ENCODE data around the gene MCEE. TPM values are rescaled to one million over a fixed set of nuclear protein-coding genes. Genes with fewer than 3 reads are reported as not detected.

Gene MCEE
- total and polyA plus RNA-seq, 2 donors (not counting 3 experiments of a cell fraction or from before 2014, with no cell fraction given): 4.0 to 9.9 TPM

DNA sequence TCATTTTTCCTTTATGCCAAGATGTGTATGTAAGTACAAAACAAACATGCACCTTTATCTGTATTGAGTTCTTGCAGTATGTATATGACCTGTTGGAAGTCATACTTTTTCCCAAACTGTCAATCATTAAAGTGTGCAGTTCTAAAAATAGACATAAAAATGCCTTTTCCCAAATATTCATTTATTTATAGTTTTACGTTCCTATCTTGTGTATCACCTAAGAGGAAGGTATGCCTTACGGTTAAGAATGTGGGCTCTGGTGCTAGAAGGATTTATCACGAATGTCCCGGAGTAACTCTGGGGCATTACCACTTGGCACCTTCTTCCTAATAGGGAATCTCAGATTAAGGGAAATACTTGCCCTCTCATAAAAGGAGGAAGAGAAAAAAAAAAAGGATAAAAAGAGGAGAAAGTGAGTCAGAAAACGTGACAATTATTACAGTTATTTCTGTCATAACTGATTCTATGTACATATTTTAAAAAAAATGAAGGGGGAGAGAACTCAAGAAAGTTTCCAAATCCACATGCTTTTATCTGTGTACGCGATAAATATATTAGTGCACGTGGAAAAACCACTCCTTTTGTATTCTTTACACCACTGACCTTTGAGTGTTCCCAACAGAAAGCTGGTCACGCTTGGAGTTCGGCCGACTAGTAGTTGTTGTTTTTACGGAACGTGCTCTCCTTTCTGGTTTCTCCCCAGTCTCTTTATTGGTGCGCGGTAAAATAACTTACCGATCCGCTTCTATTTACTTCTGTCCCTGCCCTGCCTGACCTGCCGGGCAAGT lies 721 bp downstream of the MCEE start:
- Histone ChIP-seq H3K27ac (ENCODE audit: insufficient read depth, low read depth, low read length) (peak overlapping the region; percentile 72), H3K9me3 (replicated peaks; ENCODE audit: control insufficient read depth, insufficient read depth, low read length) (no peaks in the 10 kb centered on the region), H3K27me3 (ENCODE audit: control insufficient read depth in 2 of 2, insufficient read depth in 2 of 2, low read length in 2 of 2) (no peaks in the 10 kb centered on the region), H3K4me3 (replicated peaks in 1 of 3; ENCODE audit: insufficient read depth in 1 of 3, low read depth in 1 of 3, low read length in 3 of 3) (peak overlapping the region; percentile 53 to 92 (median 90)), H3K4me1 (ENCODE audit: control insufficient read depth, extremely low read depth, insufficient read depth, low read length) (peaks cover 16% of the 10 kb centered on the region), H4K20me1 (replicated peaks; ENCODE audit: control insufficient read depth, extremely low read depth, insufficient read depth, low read length) (no peaks in the 10 kb centered on the region), H3K36me3 (ENCODE audit: control insufficient read depth in 2 of 2, extremely low read depth in 1 of 2, insufficient read depth in 2 of 2, low read length in 2 of 2) (peaks cover 0 to 6% of the 10 kb centered on the region in 2 experiments), H3K9ac (replicated peaks; ENCODE audit: extremely low read depth, insufficient read depth, low read length) (peak overlapping the region; percentile 73), H3K9me1 (replicated peaks; ENCODE audit: control insufficient read depth, extremely low read depth, insufficient read depth, low read length) (no peaks in the 10 kb centered on the region), H2AFZ (ENCODE audit: low read depth, low read length) (peak overlapping the region; percentile 72), H3K79me2 (ENCODE audit: control insufficient read depth, insufficient read depth, low read length) (peaks cover 36% of the 10 kb centered on the region), H3K4me2 (ENCODE audit: insufficient read depth, low read length) (peak overlapping the region; percentile 84)
- ChIA-PET CTCF (interaction anchor here (2.4 kb wide), 1 partner anchor 29 kb away, joined by 15 read pairs; no protein-coding TSS in a partner anchor), POLR2A (no interaction called here)
- TF ChIP-seq EZH2 (IDR thresholded peaks at IDR 0.05; ENCODE audit: borderline replicate concordance, low read depth, low read length, severe bottlenecking) (no peak), JUN (IDR thresholded peaks at IDR 0.05; ENCODE audit: borderline replicate concordance, insufficient read depth, insufficient read length, low read depth) (no peak), FOS (IDR thresholded peaks at IDR 0.05; ENCODE audit: borderline replicate concordance, insufficient read depth, low read length) (no peak), MYC (IDR thresholded peaks at IDR 0.05; ENCODE audit: low read depth, low read length) (no peak), POLR2A (IDR thresholded peaks at IDR 0.05; ENCODE audit: low read depth, low read length) (no peak), GATA2 (IDR thresholded peaks at IDR 0.05; ENCODE audit: insufficient read depth, insufficient read length, low read depth, low read length) (no peak), POLR2AphosphoS5 (IDR thresholded peaks at IDR 0.05; ENCODE audit: insufficient read depth, low read depth, low read length) (no peak)
- TF ChIP-seq, protein P1, sequence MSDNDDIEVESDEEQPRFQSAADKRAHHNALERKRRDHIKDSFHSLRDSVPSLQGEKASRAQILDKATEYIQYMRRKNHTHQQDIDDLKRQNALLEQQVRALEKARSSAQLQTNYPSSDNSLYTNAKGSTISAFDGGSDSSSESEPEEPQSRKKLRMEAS (IDR thresholded peaks at IDR 0.05; ENCODE audit: insufficient read depth, insufficient read length): no peak
- TF ChIP-seq, protein P2, sequence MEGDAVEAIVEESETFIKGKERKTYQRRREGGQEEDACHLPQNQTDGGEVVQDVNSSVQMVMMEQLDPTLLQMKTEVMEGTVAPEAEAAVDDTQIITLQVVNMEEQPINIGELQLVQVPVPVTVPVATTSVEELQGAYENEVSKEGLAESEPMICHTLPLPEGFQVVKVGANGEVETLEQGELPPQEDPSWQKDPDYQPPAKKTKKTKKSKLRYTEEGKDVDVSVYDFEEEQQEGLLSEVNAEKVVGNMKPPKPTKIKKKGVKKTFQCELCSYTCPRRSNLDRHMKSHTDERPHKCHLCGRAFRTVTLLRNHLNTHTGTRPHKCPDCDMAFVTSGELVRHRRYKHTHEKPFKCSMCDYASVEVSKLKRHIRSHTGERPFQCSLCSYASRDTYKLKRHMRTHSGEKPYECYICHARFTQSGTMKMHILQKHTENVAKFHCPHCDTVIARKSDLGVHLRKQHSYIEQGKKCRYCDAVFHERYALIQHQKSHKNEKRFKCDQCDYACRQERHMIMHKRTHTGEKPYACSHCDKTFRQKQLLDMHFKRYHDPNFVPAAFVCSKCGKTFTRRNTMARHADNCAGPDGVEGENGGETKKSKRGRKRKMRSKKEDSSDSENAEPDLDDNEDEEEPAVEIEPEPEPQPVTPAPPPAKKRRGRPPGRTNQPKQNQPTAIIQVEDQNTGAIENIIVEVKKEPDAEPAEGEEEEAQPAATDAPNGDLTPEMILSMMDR (IDR thresholded peaks at IDR 0.05; ENCODE audit: extremely low read depth in 1 of 2, insufficient read depth in 1 of 2, low read depth in 1 of 2, low read length in 2 of 2): no peak
- peak; percentile 73 for FAIRE-seq
- dilution Hi-C loops (cut with MboI; ENCODE audit: extremely low pct_ligation_motif_present, low sequenced_read_pairs) (no loop called here), intact Hi-C loops (cut with micrococcal nuclease) (no loop called here)
- TSS peak; percentile 50 for BruUV-seq (replicated peaks)
- DNase-seq (ENCODE audit: low read depth, low spot score): peak; percentile 39
